ENCODE results near the gene LTBP4.
"Not testable (repeated sequence)": the region's sequence is repeated elsewhere in the genome, so short reads cannot be mapped to it uniquely, and the experiment has no call there.

LTBP4 gene, protein sequence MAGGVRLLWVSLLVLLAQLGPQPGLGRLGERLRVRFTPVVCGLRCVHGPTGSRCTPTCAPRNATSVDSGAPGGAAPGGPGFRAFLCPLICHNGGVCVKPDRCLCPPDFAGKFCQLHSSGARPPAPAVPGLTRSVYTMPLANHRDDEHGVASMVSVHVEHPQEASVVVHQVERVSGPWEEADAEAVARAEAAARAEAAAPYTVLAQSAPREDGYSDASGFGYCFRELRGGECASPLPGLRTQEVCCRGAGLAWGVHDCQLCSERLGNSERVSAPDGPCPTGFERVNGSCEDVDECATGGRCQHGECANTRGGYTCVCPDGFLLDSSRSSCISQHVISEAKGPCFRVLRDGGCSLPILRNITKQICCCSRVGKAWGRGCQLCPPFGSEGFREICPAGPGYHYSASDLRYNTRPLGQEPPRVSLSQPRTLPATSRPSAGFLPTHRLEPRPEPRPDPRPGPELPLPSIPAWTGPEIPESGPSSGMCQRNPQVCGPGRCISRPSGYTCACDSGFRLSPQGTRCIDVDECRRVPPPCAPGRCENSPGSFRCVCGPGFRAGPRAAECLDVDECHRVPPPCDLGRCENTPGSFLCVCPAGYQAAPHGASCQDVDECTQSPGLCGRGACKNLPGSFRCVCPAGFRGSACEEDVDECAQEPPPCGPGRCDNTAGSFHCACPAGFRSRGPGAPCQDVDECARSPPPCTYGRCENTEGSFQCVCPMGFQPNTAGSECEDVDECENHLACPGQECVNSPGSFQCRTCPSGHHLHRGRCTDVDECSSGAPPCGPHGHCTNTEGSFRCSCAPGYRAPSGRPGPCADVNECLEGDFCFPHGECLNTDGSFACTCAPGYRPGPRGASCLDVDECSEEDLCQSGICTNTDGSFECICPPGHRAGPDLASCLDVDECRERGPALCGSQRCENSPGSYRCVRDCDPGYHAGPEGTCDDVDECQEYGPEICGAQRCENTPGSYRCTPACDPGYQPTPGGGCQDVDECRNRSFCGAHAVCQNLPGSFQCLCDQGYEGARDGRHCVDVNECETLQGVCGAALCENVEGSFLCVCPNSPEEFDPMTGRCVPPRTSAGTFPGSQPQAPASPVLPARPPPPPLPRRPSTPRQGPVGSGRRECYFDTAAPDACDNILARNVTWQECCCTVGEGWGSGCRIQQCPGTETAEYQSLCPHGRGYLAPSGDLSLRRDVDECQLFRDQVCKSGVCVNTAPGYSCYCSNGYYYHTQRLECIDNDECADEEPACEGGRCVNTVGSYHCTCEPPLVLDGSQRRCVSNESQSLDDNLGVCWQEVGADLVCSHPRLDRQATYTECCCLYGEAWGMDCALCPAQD (N-terminal part only)
- total RNA-seq, result 32.1 to 70.4 (median 51.2) reads per million in 4 experiments

- DNase-seq, result no peak
These were observed at the start of gene LTBP4 for GRCh38 chr19:40601134-40601974. LTBP4 (plus strand) TSS chr19:40601369; CDS start chr19:40601388, 19 bp downstream.

DNA sequence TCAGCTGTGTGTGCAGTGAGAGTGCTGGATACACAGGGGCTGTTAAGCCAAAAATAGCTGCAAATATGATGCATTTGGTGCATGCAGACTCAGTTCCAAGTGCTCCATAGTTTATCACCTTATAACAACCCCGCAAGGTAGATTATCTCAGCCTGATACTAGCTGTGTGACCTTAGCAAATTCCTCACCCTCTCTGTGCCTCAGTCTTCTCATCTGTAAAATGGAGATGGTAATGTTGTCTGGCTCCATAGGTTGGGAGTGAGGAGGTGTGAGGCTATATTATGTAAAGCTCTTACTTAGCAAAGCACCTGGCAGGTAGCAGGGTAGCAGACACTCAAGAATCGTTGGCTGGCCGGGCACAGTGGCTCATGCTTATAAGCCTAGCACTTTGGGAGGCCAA lies 48.3 kb upstream of the LTBP4 start:
- DNase-seq, result no peak

GRCh38 chr19:40553885-40554857 lies 47.0 kb upstream of the LTBP4 start:
- DNase-seq, result no peak

- DNase-seq, result no peak
These were observed 45.0 kb upstream of the LTBP4 start for GRCh38 chr19:40555978-40556689.

DNA sequence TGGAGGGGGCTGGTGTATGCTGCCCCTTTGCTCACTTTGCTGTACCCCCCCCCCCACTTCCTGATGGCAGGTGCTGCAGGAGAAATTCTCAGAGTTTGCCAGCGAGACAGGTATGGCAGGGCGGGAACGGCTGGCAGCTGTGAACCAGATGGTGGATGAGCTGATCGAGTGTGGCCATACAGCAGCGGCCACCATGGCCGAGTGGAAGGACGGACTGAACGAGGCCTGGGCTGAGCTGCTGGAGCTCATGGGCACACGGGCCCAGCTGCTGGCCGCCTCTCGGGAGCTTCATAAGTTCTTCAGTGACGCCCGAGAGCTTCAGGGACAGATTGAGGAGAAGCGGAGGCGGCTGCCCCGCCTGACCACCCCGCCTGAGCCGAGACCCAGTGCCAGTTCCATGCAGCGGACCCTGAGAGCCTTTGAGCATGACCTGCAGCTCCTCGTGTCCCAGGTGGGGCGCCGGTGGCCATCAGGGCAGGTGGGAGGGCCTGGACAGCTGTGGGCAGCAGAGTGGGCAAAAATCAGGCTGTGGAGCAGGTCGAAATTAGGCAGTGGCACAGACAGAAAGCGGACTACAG lies 44.1 kb upstream of the LTBP4 start:
- no peak for DNase-seq

- no peak for DNase-seq
These were observed 41.8 kb upstream of the LTBP4 start for GRCh38 chr19:40559394-40559793.

GRCh38 chr19:40560092-40560507 lies 41.1 kb upstream of the LTBP4 start:
- DNase-seq, result no peak

DNA sequence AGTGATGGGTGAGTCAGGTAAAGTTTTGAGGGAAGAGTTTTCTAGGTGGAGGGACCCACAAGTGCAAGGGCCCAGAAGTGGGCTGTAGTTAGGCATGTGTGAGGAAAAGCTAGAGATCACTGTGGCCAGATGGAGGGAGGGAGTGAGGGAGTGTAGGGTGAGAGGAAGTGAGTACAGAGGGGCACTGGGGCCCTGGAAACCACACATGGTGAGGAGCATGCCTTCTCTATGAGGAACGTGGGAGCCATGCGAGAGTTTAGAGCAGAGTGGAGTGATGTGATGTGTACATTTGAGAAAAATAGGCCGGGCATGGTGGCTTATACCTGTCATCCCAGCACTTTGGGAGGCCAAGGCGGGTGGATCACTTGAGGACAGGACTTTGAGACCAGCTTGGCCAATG lies 39.2 kb upstream of the LTBP4 start:
- DNase-seq, result no peak

- DNase-seq, result not testable (repeated sequence)
These were observed 36.6 kb upstream of the LTBP4 start for GRCh38 chr19:40564535-40564934.

- DNase-seq, result no peak
These were observed 35.8 kb upstream of the LTBP4 start for GRCh38 chr19:40565355-40565754.

GRCh38 chr19:40565910-40566495 lies 35.2 kb upstream of the LTBP4 start:
- DNase-seq, result no peak

GRCh38 chr19:40567040-40567749 lies 34.0 kb upstream of the LTBP4 start:
- no peak for DNase-seq

GRCh38 chr19:40567750-40568494 lies 33.2 kb upstream of the LTBP4 start:
- DNase-seq, result no peak

DNA sequence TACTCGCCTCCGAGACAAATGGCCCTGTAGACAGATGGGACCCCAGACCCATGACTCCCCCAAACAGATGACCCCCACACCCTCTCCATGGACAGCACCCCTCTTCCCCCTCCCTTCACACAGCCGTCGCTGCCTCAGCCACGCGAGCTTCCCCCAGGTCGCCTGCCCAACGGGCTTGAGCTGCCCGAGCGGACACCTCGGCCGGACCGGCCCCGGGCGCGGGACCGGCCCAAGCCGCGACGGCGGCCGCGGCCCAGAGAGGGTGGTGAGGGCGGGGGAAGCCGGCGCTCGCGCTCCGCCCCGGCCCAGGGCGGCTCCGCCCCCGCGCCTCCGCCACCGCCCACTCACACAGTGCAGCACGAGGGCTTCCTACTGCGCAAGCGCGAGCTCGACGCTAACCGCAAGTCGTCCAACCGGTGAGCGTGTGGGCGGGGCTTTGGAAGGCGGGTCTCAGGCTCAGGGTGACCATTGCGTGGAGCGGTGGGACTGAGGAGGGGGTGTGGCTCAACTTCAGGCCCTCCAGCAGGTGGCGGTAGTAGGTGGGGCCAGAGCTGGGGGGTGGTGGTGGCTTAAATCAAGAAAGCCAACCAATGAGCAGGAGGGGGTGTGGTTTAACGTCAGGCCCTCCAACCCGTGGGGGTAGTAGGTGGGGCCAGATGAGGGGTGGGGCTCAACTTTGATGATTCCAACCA lies 30.7 kb upstream of the LTBP4 start:
- DNase-seq, result peak; percentile 91

GRCh38 chr19:40571005-40571318 lies 30.2 kb upstream of the LTBP4 start:
- DNase-seq, result no peak

GRCh38 chr19:40571831-40572495 lies 29.2 kb upstream of the LTBP4 start:
- no peak for DNase-seq

- DNase-seq, result no peak
These were observed 25.8 kb upstream of the LTBP4 start for GRCh38 chr19:40575326-40575725.

All from effector CD8-positive, alpha-beta T cell (primary cell).